PFSK-1 (cell line): ENCODE data around the gene AP1G2.

Source experiments
- FOXP2 ChIP-seq: optimal IDR thresholded peaks from 2 replicates; pipeline ENCODE3; 2011; ENCODE audit warnings: borderline replicate concordance, control low read depth, inconsistent platforms; ENCODE audit not compliant: insufficient read depth; ENCODE audit errors: extremely low read length, extremely low read depth
- TAF1 ChIP-seq: IDR thresholded peaks from 2 replicates; pipeline ENCODE4 v1.6.1; 2012; ENCODE audit warnings: low read length, control low read depth, borderline replicate concordance; ENCODE audit not compliant: insufficient read depth
- TF ChIP-seq, protein P1 (sequence below), 2 experiments: IDR thresholded peaks; 2 replicates each; pipeline versions ENCODE4 v1.6.1 to v1.8.0; 2011 to 2012; ENCODE audit warnings: low read depth in 2 of 2, low read length in 2 of 2, control low read depth in 1 of 2, inconsistent platforms in 1 of 2, mild to moderate bottlenecking in 1 of 2, moderate library complexity in 1 of 2; ENCODE audit not compliant: insufficient read depth in 1 of 2

GRCh38 chr14:23572524-23572828 is 4.9 kb upstream of the AP1G2 start:
- TF ChIP-seq FOXP2 = no peak
- TF ChIP-seq, protein P1, sequence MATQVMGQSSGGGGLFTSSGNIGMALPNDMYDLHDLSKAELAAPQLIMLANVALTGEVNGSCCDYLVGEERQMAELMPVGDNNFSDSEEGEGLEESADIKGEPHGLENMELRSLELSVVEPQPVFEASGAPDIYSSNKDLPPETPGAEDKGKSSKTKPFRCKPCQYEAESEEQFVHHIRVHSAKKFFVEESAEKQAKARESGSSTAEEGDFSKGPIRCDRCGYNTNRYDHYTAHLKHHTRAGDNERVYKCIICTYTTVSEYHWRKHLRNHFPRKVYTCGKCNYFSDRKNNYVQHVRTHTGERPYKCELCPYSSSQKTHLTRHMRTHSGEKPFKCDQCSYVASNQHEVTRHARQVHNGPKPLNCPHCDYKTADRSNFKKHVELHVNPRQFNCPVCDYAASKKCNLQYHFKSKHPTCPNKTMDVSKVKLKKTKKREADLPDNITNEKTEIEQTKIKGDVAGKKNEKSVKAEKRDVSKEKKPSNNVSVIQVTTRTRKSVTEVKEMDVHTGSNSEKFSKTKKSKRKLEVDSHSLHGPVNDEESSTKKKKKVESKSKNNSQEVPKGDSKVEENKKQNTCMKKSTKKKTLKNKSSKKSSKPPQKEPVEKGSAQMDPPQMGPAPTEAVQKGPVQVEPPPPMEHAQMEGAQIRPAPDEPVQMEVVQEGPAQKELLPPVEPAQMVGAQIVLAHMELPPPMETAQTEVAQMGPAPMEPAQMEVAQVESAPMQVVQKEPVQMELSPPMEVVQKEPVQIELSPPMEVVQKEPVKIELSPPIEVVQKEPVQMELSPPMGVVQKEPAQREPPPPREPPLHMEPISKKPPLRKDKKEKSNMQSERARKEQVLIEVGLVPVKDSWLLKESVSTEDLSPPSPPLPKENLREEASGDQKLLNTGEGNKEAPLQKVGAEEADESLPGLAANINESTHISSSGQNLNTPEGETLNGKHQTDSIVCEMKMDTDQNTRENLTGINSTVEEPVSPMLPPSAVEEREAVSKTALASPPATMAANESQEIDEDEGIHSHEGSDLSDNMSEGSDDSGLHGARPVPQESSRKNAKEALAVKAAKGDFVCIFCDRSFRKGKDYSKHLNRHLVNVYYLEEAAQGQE (IDR thresholded peaks at IDR 0.05; ENCODE audit: insufficient read depth in 1 of 2, low read depth in 2 of 2, low read length in 2 of 2) = no peak
- TF ChIP-seq TAF1 = no peak
